ENCODE data around the gene CCDC12. TPM values are rescaled to one million over a fixed set of nuclear protein-coding genes. Genes with fewer than 3 reads are reported as not detected.

The CCDC12 gene
- total and polyA plus RNA-seq, 9 of the 15 experiments (the other 6 are each of a cell fraction or from before 2014, with no cell fraction given) = 8.9 to 201 (median 86.9) TPM

DNA sequence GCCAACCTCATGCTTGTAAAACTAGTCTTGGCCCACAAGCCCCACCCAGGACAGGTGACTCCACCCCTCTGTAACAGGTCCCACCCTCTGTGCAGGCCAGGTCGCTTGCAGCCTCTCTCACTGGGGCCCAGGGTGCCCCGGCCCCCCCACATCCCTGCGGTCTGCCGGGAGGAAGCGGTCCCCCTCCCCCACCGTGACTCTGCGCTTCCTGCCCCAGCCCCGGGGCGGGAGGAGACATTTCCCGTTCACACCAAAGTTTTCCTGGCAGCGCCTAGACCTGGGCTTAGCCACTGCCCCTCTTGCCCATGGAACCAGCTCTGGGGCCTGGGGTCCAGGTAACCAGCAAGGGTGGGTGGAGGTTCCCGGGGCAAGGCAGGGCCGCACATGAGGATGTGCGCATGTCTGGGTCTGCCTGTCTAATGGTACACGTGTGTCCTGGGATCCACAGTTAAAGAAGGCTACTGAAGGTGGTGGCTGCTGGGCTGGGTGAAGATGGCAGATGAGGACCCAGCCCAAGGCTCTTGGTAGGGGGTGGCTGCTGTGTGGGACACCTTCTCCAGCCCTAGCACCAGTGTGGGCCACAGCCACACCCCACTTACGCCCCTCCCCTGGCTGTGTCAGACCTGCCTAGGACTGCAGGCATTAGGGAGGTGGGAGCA lies 11.3 kb upstream of the CCDC12 start (continued):
- TF ChIP-seq HNRNPK (IDR thresholded peaks at IDR 0.05; ENCODE audit: low read depth, low read length, poor library complexity, severe bottlenecking) = no peak
- peak; percentile 96 for TF ChIP-seq NFRKB (IDR thresholded peaks at IDR 0.05; ENCODE audit: low read depth)
- TF ChIP-seq, protein P1, sequence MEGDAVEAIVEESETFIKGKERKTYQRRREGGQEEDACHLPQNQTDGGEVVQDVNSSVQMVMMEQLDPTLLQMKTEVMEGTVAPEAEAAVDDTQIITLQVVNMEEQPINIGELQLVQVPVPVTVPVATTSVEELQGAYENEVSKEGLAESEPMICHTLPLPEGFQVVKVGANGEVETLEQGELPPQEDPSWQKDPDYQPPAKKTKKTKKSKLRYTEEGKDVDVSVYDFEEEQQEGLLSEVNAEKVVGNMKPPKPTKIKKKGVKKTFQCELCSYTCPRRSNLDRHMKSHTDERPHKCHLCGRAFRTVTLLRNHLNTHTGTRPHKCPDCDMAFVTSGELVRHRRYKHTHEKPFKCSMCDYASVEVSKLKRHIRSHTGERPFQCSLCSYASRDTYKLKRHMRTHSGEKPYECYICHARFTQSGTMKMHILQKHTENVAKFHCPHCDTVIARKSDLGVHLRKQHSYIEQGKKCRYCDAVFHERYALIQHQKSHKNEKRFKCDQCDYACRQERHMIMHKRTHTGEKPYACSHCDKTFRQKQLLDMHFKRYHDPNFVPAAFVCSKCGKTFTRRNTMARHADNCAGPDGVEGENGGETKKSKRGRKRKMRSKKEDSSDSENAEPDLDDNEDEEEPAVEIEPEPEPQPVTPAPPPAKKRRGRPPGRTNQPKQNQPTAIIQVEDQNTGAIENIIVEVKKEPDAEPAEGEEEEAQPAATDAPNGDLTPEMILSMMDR (IDR thresholded peaks at IDR 0.05 in 2 of 3, conservative IDR thresholded peaks at IDR 0.05 in 1 of 3; ENCODE audit: insufficient read depth in 2 of 3, low read depth in 1 of 3, low read length in 3 of 3) = no peak
- 0 out of 2 replicates have a peak, but pooled peaks have one; percentile 26 for TF ChIP-seq MTA2 (IDR thresholded peaks at IDR 0.05; ENCODE audit: low read depth)
- TF ChIP-seq ARNT (IDR thresholded peaks at IDR 0.05) = peak in 1 of 2 experiments; percentile 79; a peak in 1 of 4 replicates
- TF ChIP-seq ZBTB17 (CRISPR knock-in tag; IDR thresholded peaks at IDR 0.05) = 0 out of 2 replicates have a peak, but pooled peaks have one; percentile 35
- peak; percentile 72; the same call in 1 of the 2 replicates for TF ChIP-seq ZNF436 (CRISPR knock-in tag; IDR thresholded peaks at IDR 0.05)
- 0 out of 2 replicates have a peak, but pooled peaks have one; percentile 10 for TF ChIP-seq LARP7 (IDR thresholded peaks at IDR 0.05)
- TF ChIP-seq TAL1 (IDR thresholded peaks at IDR 0.05) = peak; percentile 18; the same call in 1 of the 2 replicates
- peak; percentile 69; the same call in 1 of the 2 replicates for TF ChIP-seq JUN (IDR thresholded peaks at IDR 0.05; ENCODE audit: borderline replicate concordance, low read depth, low read length)
- no peak for TF ChIP-seq JUN (CRISPR knock-in tag; IDR thresholded peaks at IDR 0.05; ENCODE audit: borderline replicate concordance)
- peak; percentile 26; the same call in 1 of the 2 replicates for TF ChIP-seq GTF2F1 (IDR thresholded peaks at IDR 0.05; ENCODE audit: low read depth, low read length)
- TF ChIP-seq, protein P2, sequence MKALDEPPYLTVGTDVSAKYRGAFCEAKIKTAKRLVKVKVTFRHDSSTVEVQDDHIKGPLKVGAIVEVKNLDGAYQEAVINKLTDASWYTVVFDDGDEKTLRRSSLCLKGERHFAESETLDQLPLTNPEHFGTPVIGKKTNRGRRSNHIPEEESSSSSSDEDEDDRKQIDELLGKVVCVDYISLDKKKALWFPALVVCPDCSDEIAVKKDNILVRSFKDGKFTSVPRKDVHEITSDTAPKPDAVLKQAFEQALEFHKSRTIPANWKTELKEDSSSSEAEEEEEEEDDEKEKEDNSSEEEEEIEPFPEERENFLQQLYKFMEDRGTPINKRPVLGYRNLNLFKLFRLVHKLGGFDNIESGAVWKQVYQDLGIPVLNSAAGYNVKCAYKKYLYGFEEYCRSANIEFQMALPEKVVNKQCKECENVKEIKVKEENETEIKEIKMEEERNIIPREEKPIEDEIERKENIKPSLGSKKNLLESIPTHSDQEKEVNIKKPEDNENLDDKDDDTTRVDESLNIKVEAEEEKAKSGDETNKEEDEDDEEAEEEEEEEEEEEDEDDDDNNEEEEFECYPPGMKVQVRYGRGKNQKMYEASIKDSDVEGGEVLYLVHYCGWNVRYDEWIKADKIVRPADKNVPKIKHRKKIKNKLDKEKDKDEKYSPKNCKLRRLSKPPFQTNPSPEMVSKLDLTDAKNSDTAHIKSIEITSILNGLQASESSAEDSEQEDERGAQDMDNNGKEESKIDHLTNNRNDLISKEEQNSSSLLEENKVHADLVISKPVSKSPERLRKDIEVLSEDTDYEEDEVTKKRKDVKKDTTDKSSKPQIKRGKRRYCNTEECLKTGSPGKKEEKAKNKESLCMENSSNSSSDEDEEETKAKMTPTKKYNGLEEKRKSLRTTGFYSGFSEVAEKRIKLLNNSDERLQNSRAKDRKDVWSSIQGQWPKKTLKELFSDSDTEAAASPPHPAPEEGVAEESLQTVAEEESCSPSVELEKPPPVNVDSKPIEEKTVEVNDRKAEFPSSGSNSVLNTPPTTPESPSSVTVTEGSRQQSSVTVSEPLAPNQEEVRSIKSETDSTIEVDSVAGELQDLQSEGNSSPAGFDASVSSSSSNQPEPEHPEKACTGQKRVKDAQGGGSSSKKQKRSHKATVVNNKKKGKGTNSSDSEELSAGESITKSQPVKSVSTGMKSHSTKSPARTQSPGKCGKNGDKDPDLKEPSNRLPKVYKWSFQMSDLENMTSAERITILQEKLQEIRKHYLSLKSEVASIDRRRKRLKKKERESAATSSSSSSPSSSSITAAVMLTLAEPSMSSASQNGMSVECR (CRISPR knock-in tag; IDR thresholded peaks at IDR 0.05) = peak; percentile 88
- TF ChIP-seq ZNF41 (CRISPR knock-in tag; conservative IDR thresholded peaks at IDR 0.05) = no peak
- no peak for TF ChIP-seq POLR3A (IDR thresholded peaks at IDR 0.05; ENCODE audit: borderline replicate concordance, extremely low read depth, insufficient read depth, insufficient read length)
- peak; percentile 83 for TF ChIP-seq POLR2B (IDR thresholded peaks at IDR 0.05; ENCODE audit: low read depth, partially characterized antibody)
- TF ChIP-seq, protein P3, sequence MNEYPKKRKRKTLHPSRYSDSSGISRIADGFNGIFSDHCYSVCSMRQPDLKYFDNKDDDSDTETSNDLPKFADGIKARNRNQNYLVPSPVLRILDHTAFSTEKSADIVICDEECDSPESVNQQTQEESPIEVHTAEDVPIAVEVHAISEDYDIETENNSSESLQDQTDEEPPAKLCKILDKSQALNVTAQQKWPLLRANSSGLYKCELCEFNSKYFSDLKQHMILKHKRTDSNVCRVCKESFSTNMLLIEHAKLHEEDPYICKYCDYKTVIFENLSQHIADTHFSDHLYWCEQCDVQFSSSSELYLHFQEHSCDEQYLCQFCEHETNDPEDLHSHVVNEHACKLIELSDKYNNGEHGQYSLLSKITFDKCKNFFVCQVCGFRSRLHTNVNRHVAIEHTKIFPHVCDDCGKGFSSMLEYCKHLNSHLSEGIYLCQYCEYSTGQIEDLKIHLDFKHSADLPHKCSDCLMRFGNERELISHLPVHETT (CRISPR knock-in tag; conservative IDR thresholded peaks at IDR 0.05 in 1 of 2, IDR thresholded peaks at IDR 0.05 in 1 of 2) = peak in 1 of 2 experiments; percentile 69; a peak in 2 of 4 replicates
- TF ChIP-seq SOX6 (IDR thresholded peaks at IDR 0.05) = peak; percentile 46; the same call in 1 of the 2 replicates
- no peak for TF ChIP-seq KLF16 (IDR thresholded peaks at IDR 0.05)
- peak; percentile 91 for TF ChIP-seq RBM22 (IDR thresholded peaks at IDR 0.05; ENCODE audit: low read depth, low read length, poor library complexity, severe bottlenecking)
- TF ChIP-seq EP400 (IDR thresholded peaks at IDR 0.05) = peak; percentile 96
